Measurements from ENCODE around the gene MRPS23. TPM values are rescaled to one million over a fixed set of nuclear protein-coding genes. Genes with fewer than 3 reads are reported as not detected.

Gene MRPS23
- total and polyA plus RNA-seq, 12 donors, result 9.9 to 132 (median 75.5) TPM

- Histone ChIP-seq H3K4me1 (peaks cover 36 to 85% (median 70%) of the 10 kb centered on the region in 9 donors), H3K4me3 (peak overlapping the region in 7 of 10 donors; percentile 9 to 34 (median 27)), H3K27ac (peak overlapping the region; percentile 44 to 94 (median 87)), H3K9me3 (no peaks in the 10 kb centered on the region), H3K36me3 (peaks cover 0 to 79% (median 39%) of the 10 kb centered on the region in 9 donors), H3K27me3 (no peaks in the 10 kb centered on the region)
- 8 to 9% methylated on average over 33 of the region's 33 CpGs for WGBS, 2 donors
- peak; percentile 72 to 91 (median 87) for ATAC-seq
- TF ChIP-seq, protein P1, sequence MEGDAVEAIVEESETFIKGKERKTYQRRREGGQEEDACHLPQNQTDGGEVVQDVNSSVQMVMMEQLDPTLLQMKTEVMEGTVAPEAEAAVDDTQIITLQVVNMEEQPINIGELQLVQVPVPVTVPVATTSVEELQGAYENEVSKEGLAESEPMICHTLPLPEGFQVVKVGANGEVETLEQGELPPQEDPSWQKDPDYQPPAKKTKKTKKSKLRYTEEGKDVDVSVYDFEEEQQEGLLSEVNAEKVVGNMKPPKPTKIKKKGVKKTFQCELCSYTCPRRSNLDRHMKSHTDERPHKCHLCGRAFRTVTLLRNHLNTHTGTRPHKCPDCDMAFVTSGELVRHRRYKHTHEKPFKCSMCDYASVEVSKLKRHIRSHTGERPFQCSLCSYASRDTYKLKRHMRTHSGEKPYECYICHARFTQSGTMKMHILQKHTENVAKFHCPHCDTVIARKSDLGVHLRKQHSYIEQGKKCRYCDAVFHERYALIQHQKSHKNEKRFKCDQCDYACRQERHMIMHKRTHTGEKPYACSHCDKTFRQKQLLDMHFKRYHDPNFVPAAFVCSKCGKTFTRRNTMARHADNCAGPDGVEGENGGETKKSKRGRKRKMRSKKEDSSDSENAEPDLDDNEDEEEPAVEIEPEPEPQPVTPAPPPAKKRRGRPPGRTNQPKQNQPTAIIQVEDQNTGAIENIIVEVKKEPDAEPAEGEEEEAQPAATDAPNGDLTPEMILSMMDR (IDR thresholded peaks at IDR 0.05), result no peak
- intact Hi-C loops (cut with DNase I), result loop anchor here in 3 of 10 donors (2.0 to 5.0 kb wide), 3 partner anchors 20 to 123 kb away; no protein-coding TSS in a partner anchor
- peak; percentile 72 to 90 for DNase-seq
Observed at GRCh38 chr17:57874434-57875289, 24.8 kb upstream of the MRPS23 start.

DNA sequence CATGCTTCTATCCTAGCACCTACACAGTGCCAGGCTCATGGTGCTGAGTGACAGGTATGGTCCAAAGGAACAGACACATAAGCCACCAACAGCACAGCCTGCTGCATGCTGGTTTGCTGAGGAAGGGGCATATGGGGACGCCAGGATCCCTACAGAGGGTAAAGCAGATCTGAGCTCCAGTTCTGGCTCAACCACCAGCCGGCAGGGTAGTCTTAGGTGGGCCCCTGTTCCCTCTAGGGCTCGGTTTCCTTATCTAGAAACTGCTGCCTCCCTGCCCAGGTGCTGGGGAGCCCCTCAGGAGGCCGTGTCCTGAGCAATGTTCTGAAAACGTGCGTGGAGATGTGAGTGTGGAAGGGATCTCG lies 24.2 kb upstream of the MRPS23 start:
- ATAC-seq, result peak in 1 of 8 donors; percentile 2
- H3K36me3 ChIP-seq, result peaks cover 0 to 79% (median 36%) of the 10 kb centered on the region in 9 donors
- H3K4me3 ChIP-seq, result peak overlapping the region in 7 of 10 donors; percentile 9 to 34 (median 27)
- peaks cover 38 to 85% (median 69%) of the 10 kb centered on the region in 9 donors for H3K4me1 ChIP-seq
- H3K27ac ChIP-seq, result peak overlapping the region; percentile 44 to 94 (median 87)
- no peak for DNase-seq
- TF ChIP-seq, protein P1 (IDR thresholded peaks at IDR 0.05), result no peak
- intact Hi-C loops (cut with DNase I), result loop anchor here in 2 of 10 donors (2.0 to 5.0 kb wide), 2 partner anchors 21 to 118 kb away; no protein-coding TSS in a partner anchor
- no peaks in the 10 kb centered on the region for H3K27me3 ChIP-seq
- 20 to 38% methylated on average over 7 of the region's 7 CpGs for WGBS, 2 donors
- H3K9me3 ChIP-seq, result no peaks in the 10 kb centered on the region

GRCh38 chr17:57873261-57874057 lies 23.6 kb upstream of the MRPS23 start:
- peak in 1 of 2 donors; percentile 9 for DNase-seq
- peaks cover 41 to 85% (median 69%) of the 10 kb centered on the region in 9 donors for H3K4me1 ChIP-seq
- peak overlapping the region in 8 of 10 donors; percentile 70 to 94 (median 90) for H3K27ac ChIP-seq
- 74 to 77% methylated on average over 16 of the region's 16 CpGs for WGBS, 2 donors
- TF ChIP-seq, protein P1 (IDR thresholded peaks at IDR 0.05), result no peak
- H3K4me3 ChIP-seq, result no peak overlapping the region
- H3K27me3 ChIP-seq, result no peaks in the 10 kb centered on the region
- no peaks in the 10 kb centered on the region for H3K9me3 ChIP-seq
- peaks cover 0 to 78% (median 35%) of the 10 kb centered on the region in 9 donors for H3K36me3 ChIP-seq
- intact Hi-C loops (cut with DNase I), result loop anchor here in 2 of 10 donors (2.0 to 5.0 kb wide), 2 partner anchors 21 to 119 kb away; no protein-coding TSS in a partner anchor
- no peak for ATAC-seq

DNA sequence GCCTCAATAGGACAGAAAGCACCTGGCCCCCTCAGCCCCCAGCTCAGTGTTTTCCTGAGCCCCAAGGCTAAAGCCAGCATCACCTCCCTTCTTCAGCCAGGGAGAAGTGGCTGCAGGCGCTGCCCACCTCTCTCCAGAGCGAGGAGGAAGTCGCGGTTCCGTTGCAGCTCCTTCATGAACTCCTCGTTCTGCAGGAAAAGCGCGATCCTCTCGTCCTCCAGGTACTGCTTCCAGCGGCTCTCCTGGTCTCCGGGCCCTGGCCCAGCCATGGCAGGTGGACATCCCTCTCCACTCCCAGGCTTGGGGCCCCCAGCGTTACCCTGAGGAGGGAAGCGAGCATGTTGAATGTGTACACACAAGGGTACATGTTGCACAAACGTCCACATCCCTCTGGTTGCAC lies 22.7 kb upstream of the MRPS23 start:
- Histone ChIP-seq H3K27ac (no peak overlapping the region), H3K4me1 (peaks cover 44 to 85% (median 70%) of the 10 kb centered on the region in 9 donors), H3K27me3 (no peaks in the 10 kb centered on the region), H3K36me3 (peaks cover 0 to 73% (median 30%) of the 10 kb centered on the region in 9 donors), H3K4me3 (no peak overlapping the region), H3K9me3 (no peaks in the 10 kb centered on the region)
- ATAC-seq (no peak), DNase-seq (peak in 1 of 2 donors; percentile 16)
- WGBS, 2 donors, result 85 to 86% methylated on average over 14 of the region's 14 CpGs
- intact Hi-C loops (cut with DNase I), result loop anchor here in 1 of 10 donors (5.0 kb wide), 1 partner anchor 120 kb away; no protein-coding TSS in a partner anchor
- TF ChIP-seq, protein P1 (IDR thresholded peaks at IDR 0.05), result no peak

Data from heart right ventricle (tissue), 16 donors.